Calu3 (cell line): Measurements from ENCODE around the gene MLLT10. TPM values are rescaled to one million over a fixed set of nuclear protein-coding genes. Genes with fewer than 3 reads are reported as not detected.

Experiments
- Bru-seq: library from RNA; stranded (reverse); fragments of 400-500 nt; gene quantifications from one replicate; lab custom pipeline; 2021; lab: Mats Ljungman, UMichigan
- BruChase-seq, 2 experiments: library from RNA; stranded (reverse); fragments of 400-500 nt; gene quantifications; one replicate each; lab custom pipeline; 2021; lab: Mats Ljungman, UMichigan
- BruUV-seq: library from RNA; stranded (reverse); fragments of 400-500 nt; replicated peaks from 2 replicates; lab custom pipeline; 2021; lab: Mats Ljungman, UMichigan
- CTCF ChIA-PET: fragments of 300-600 bp; sonication (Branson Sonifier 250); formaldehyde crosslinking; loops from one replicate; lab custom pipeline; 2022; ENCODE audit warnings: antibody characterized with exemption; lab: Charles Lee
- DNase-seq: peaks from one replicate; pipeline ENCODE4 v3.0.0; 2022
- H3K27ac Mint-ChIP-seq: one replicate; pipeline ENCODE4 v1.8.0; 2022; ENCODE audit warnings: mixed read lengths; ENCODE audit not compliant: unreplicated experiment
- H3K27me3 Mint-ChIP-seq: one replicate; pipeline ENCODE4 v1.8.0; 2022; ENCODE audit warnings: mixed read lengths; ENCODE audit not compliant: unreplicated experiment
- H3K36me3 Mint-ChIP-seq: one replicate; pipeline ENCODE4 v1.8.0; 2022; ENCODE audit warnings: mild to moderate bottlenecking, moderate library complexity, mixed read lengths; ENCODE audit not compliant: insufficient read depth, unreplicated experiment
- H3K4me1 Mint-ChIP-seq: one replicate; pipeline ENCODE4 v1.8.0; 2022; ENCODE audit warnings: mild to moderate bottlenecking, low read depth, mixed read lengths; ENCODE audit not compliant: unreplicated experiment
- H3K4me3 Mint-ChIP-seq: one replicate; pipeline ENCODE4 v1.8.0; 2022; ENCODE audit warnings: mild to moderate bottlenecking, low read depth, moderate library complexity, mixed read lengths; ENCODE audit not compliant: unreplicated experiment
- H3K9me3 Mint-ChIP-seq: one replicate; pipeline ENCODE4 v1.8.0; 2022; ENCODE audit warnings: low read depth, mixed read lengths; ENCODE audit not compliant: unreplicated experiment
- intact Hi-C: fragments of 100-400 bp; cut with micrococcal nuclease; formaldehyde crosslinking; loops from one replicate; pipeline ENCODE4 v1.10.0; 2022; ENCODE audit not compliant: unreplicated experiment
- long read RNA-seq: library from polyadenylated mRNA; stranded (forward); transcript quantifications from one replicate; pipeline ENCODE4 v2.0.0, GENCODE V29; 2022
- total RNA-seq: library from RNA; stranded (reverse); gene quantifications from 2 replicates; pipeline ENCODE4 v1.2.3, GENCODE V29; 2022
- TF ChIP-seq, protein P1 (sequence below): fragments of 200-600 bp; IDR thresholded peaks from one replicate; pipeline ENCODE4 v1.8.0; 2022; ENCODE audit warnings: antibody characterized with exemption; ENCODE audit not compliant: unreplicated experiment

The MLLT10 gene
- total RNA-seq = 32.1 and 34.7 TPM in 2 replicates
- percentile 88 among the genes with signal in this experiment for Bru-seq, nascent RNA
- percentile 75 among the genes with signal in this experiment for BruChase-seq, experiment 1, labeled RNA remaining after a 6-hour chase
- BruChase-seq, experiment 2, labeled RNA remaining after a 2-hour chase = percentile 76 among the genes with signal in this experiment
- long read RNA-seq, partial matches to known transcripts = 1 of 6 reads
- long read RNA-seq, other reads (novel, unspliced or antisense) = 5 of 6 reads

DNA sequence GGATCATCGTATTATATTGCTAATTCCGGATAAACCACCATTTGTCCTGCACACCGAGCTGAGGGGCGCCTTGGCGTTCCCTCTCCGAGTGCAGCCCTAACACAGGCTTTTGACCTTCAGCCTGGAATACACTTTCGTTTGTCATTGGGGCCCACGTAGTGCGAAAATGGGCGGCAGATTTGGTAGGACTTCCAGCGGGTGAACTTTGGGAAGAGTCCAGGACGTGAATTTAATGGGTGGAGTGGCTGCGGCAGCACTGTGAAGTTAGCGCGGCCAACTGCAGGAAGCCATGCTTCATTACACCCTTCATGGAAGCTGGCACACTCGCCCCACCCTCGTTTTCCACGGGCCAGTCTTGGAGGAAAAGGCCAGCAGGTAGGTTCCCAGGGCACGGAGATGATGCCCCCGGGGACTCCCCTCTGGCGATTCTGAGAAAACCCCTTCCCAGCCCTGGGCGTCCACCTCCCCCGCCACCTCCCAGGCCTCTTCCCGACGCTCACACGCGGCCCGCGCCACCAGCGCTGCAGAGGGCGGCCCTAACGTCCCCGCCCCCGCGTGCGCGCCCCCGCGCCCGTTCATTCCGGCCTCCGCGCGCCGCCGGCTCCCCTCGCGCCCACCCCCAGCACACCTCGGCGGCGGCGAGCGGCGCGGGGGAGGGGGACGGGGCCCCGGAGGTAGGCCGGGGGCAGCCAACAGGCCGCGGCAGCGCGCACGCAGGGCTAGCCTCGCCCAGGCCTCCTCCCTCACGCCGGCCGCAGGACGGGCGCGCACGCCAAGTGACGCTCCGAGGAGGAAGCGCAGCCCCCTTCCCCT, at the start of gene MLLT10:
MLLT10 (plus strand) TSS at position 766 of the 813 bp plus-strand sequence. CDS start 413 bp downstream, outside the sequence.
- Mint-ChIP-seq H3K27me3 (no peaks in the 10 kb centered on the region), H3K9me3 (no peaks in the 10 kb centered on the region)
- CTCF ChIA-PET = interaction anchor here (1.3 kb wide), 1 partner anchor 37 kb away, joined by 3 read pairs; no protein-coding TSS in a partner anchor

DNA sequence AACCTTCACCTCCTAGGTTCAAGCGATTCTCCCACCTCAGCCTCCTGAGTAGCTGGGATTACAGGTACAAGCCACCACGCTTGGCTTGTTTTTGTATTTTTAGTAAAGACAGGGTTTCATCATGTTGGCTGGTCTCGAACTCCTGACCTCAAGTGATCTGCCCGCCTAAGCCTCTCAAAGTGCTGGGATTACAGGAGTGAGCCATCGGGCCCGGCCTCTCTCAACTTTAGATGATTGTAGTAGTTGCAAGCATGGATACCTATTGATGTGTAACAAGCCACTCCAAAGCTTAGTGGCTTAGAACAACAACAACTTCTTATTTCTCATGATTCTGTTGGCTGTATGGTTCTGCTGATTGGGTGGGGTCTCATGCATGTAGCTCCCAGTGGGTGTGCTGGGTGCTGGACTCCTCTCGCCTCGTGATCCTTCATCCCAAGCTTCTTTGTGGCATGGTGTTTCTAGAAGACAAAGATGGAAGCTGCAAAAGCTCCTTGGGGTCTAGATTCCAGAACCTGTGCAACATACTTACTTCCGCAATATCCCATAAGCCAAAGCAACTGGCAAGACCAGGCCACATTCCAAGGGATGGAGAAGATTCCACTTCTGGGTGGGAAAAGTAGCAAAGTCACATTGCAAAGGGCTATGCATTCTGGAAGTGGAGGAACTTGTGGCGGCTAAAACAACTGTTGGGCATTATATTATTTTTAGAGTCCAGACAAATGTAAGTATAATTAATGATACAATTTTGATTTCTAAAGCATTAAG, 46.4 kb upstream of the MLLT10 start:
- CTCF ChIA-PET = interaction anchor here (1.5 kb wide), 1 partner anchor 9 kb away, joined by 7 read pairs; no protein-coding TSS in a partner anchor
- Mint-ChIP-seq H3K9me3 (no peaks in the 10 kb centered on the region), H3K27ac (no peak overlapping the region), H3K27me3 (no peaks in the 10 kb centered on the region), H3K4me1 (no peaks in the 10 kb centered on the region), H3K4me3 (no peak overlapping the region), H3K36me3 (no peaks in the 10 kb centered on the region)
- TF ChIP-seq, protein P1, sequence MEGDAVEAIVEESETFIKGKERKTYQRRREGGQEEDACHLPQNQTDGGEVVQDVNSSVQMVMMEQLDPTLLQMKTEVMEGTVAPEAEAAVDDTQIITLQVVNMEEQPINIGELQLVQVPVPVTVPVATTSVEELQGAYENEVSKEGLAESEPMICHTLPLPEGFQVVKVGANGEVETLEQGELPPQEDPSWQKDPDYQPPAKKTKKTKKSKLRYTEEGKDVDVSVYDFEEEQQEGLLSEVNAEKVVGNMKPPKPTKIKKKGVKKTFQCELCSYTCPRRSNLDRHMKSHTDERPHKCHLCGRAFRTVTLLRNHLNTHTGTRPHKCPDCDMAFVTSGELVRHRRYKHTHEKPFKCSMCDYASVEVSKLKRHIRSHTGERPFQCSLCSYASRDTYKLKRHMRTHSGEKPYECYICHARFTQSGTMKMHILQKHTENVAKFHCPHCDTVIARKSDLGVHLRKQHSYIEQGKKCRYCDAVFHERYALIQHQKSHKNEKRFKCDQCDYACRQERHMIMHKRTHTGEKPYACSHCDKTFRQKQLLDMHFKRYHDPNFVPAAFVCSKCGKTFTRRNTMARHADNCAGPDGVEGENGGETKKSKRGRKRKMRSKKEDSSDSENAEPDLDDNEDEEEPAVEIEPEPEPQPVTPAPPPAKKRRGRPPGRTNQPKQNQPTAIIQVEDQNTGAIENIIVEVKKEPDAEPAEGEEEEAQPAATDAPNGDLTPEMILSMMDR = no peak
- no peak for DNase-seq
- intact Hi-C loops = no loop called here
- BruUV-seq = no TSS peak

More for the DNA sequence above, at the start of gene MLLT10:
- TF ChIP-seq, protein P1 = no peak
- no peaks in the 10 kb centered on the region for H3K4me1 Mint-ChIP-seq
- intact Hi-C loops = loop anchor here (2.0 kb wide), 1 partner anchor 37 kb away; no protein-coding TSS in a partner anchor
- H3K4me3 Mint-ChIP-seq = peak within 1 kb of the TSS; percentile 87
- peak within 1 kb of the TSS; percentile 93 for H3K27ac Mint-ChIP-seq
- peak; percentile 97 for DNase-seq
- H3K36me3 Mint-ChIP-seq = peaks cover 34% of the 10 kb centered on the region
- TSS peak; percentile 80 for BruUV-seq

DNA sequence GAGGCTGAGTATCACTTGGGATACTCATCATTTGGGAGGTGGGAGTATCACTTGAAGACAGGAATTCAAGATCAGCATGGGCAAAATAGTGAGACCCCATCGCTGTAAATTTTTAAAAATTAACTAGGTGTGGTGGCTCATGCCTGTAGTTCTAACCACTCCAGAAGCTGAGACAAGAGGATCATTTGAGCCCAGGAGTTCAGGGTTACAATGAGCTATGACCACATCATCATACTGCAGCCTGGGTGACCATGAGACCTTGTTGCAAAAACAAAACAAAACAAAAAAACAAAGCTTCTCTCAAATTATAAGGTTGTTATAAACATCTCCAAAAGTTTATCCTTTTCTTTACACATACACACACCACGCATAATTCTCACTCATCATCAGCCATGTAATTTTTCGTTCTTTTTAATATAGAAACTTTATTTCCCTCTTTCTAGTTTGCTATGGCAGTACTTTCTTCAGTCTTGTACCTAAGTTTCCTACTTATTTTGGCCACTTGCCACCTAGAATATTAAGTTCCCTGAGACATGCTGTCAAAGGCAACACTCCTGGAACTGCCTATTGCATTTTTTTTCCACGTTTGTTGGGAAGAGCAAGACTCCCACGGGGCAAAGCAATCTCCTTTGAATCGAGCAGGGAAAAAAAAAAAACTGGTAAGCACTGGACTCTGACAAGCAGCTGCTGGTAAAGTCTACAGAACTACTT, 45.6 kb upstream of the MLLT10 start:
- no peaks in the 10 kb centered on the region for H3K9me3 Mint-ChIP-seq
- TF ChIP-seq, protein P1 = no peak
- no peak overlapping the region for H3K27ac Mint-ChIP-seq
- no peaks in the 10 kb centered on the region for H3K4me1 Mint-ChIP-seq
- H3K36me3 Mint-ChIP-seq = no peaks in the 10 kb centered on the region
- CTCF ChIA-PET = interaction anchor here (1.5 kb wide), 1 partner anchor 8 kb away, joined by 7 read pairs; no protein-coding TSS in a partner anchor
- intact Hi-C loops = no loop called here
- no peak overlapping the region for H3K4me3 Mint-ChIP-seq
- BruUV-seq = no TSS peak
- H3K27me3 Mint-ChIP-seq = no peaks in the 10 kb centered on the region
- DNase-seq = no peak
